ENCODE data around the gene APIP. TPM values are rescaled to one million over a fixed set of nuclear protein-coding genes. Genes with fewer than 3 reads are reported as not detected.

Gene APIP
- total RNA-seq, 1 experiment from 2014 or later: 42.6 TPM

- Histone ChIP-seq H3K36me3 (ENCODE audit: control insufficient read depth, insufficient read depth, low read length) (no peaks in the 10 kb centered on the region), H3K9me3 (ENCODE audit: control insufficient read depth, insufficient read depth, low read depth, low read length) (no peaks in the 10 kb centered on the region; the same call in 1 of the 2 replicates), H3K27me3 (ENCODE audit: control insufficient read depth, insufficient read depth, low read length) (peaks cover 2% of the 10 kb centered on the region; the same call in 1 of the 2 replicates), H3K27ac (ENCODE audit: low read length) (no peak overlapping the region), H3K4me3 (ENCODE audit: low read depth in 2 of 2, low read length in 2 of 2) (no peak overlapping the region), H3K4me1 (ENCODE audit: control insufficient read depth, insufficient read depth, low read length) (no peaks in the 10 kb centered on the region)
- POLR2A ChIA-PET: no interaction called here
- in situ Hi-C loops (cut with HindIII; ENCODE audit: low pct_unique_long_range_greater_than_20kb, low sequenced_read_pairs): no loop called here
- intact Hi-C loops (cut with micrococcal nuclease; ENCODE audit: unreplicated experiment): no loop called here
- DNase-seq (ENCODE audit: low read depth, low spot score) (no peak), ATAC-seq (no peak)
- TF ChIP-seq POLR2AphosphoS5 (IDR thresholded peaks at IDR 0.05; ENCODE audit: low read depth, low read length) (no peak), SIN3A (IDR thresholded peaks at IDR 0.05; ENCODE audit: borderline replicate concordance, insufficient read depth, low read depth, low read length) (no peak), REST (IDR thresholded peaks at IDR 0.05; ENCODE audit: insufficient read depth in 1 of 2, low read depth in 2 of 2, low read length in 1 of 2) (no peak), TCF7L2 (IDR thresholded peaks at IDR 0.05; ENCODE audit: low read depth, low read length) (no peak), CTCF (IDR thresholded peaks at IDR 0.05) (no peak)
- no TSS peak for BruUV-seq (replicated peaks)
- CTCF ChIA-PET: no interaction called here
These were observed 61.0 kb downstream of the APIP start for GRCh38 chr11:34855021-34855753.

GRCh38 chr11:34851916-34852315 lies 64.3 kb downstream of the APIP start:
- no TSS peak for BruUV-seq (replicated peaks)
- H3K27ac ChIP-seq (ENCODE audit: low read length): no peak overlapping the region
- ATAC-seq (no peak), DNase-seq (ENCODE audit: low read depth, low spot score) (no peak)
- intact Hi-C loops (cut with micrococcal nuclease; ENCODE audit: unreplicated experiment): no loop called here
- in situ Hi-C loops (cut with HindIII; ENCODE audit: low pct_unique_long_range_greater_than_20kb, low sequenced_read_pairs): no loop called here
- H3K4me1 ChIP-seq (ENCODE audit: control insufficient read depth, insufficient read depth, low read length): no peaks in the 10 kb centered on the region
- POLR2A ChIA-PET: no interaction called here
- H3K9me3 ChIP-seq (ENCODE audit: control insufficient read depth, insufficient read depth, low read depth, low read length): no peaks in the 10 kb centered on the region; the same call in 1 of the 2 replicates
- H3K27me3 ChIP-seq (ENCODE audit: control insufficient read depth, insufficient read depth, low read length): peaks cover 2% of the 10 kb centered on the region; the same call in 1 of the 2 replicates
- no peak overlapping the region for H3K4me3 ChIP-seq (ENCODE audit: low read depth in 2 of 2, low read length in 2 of 2)
- CTCF ChIA-PET: no interaction called here
- H3K36me3 ChIP-seq (ENCODE audit: control insufficient read depth, insufficient read depth, low read length): no peaks in the 10 kb centered on the region
- no peak for TF ChIP-seq TCF7L2 (IDR thresholded peaks at IDR 0.05; ENCODE audit: low read depth, low read length)

- intact Hi-C loops (cut with micrococcal nuclease; ENCODE audit: unreplicated experiment) (no loop called here), in situ Hi-C loops (cut with HindIII; ENCODE audit: low pct_unique_long_range_greater_than_20kb, low sequenced_read_pairs) (no loop called here)
- H3K4me1 ChIP-seq (ENCODE audit: control insufficient read depth, insufficient read depth, low read length): no peaks in the 10 kb centered on the region
- no TSS peak for BruUV-seq (replicated peaks)
- ATAC-seq: no peak
- DNase-seq (ENCODE audit: low read depth, low spot score): no peak
- H3K36me3 ChIP-seq (ENCODE audit: control insufficient read depth, insufficient read depth, low read length): no peaks in the 10 kb centered on the region
- H3K9me3 ChIP-seq (ENCODE audit: control insufficient read depth, insufficient read depth, low read depth, low read length): no peaks in the 10 kb centered on the region; the same call in 1 of the 2 replicates
- ChIA-PET CTCF (no interaction called here), POLR2A (no interaction called here)
- H3K27ac ChIP-seq (ENCODE audit: low read length): no peak overlapping the region
- no peak overlapping the region for H3K4me3 ChIP-seq (ENCODE audit: low read depth in 2 of 2, low read length in 2 of 2)
- TF ChIP-seq CTCF (IDR thresholded peaks at IDR 0.05): no peak
- TF ChIP-seq REST (IDR thresholded peaks at IDR 0.05; ENCODE audit: insufficient read depth in 1 of 2, low read depth in 2 of 2, low read length in 1 of 2): no peak
- no peak for TF ChIP-seq SIN3A (IDR thresholded peaks at IDR 0.05; ENCODE audit: borderline replicate concordance, insufficient read depth, low read depth, low read length)
- no peak for TF ChIP-seq POLR2AphosphoS5 (IDR thresholded peaks at IDR 0.05; ENCODE audit: low read depth, low read length)
- TF ChIP-seq TCF7L2 (IDR thresholded peaks at IDR 0.05; ENCODE audit: low read depth, low read length): no peak
- H3K27me3 ChIP-seq (ENCODE audit: control insufficient read depth, insufficient read depth, low read length): peaks cover 2% of the 10 kb centered on the region
These were observed 65.8 kb downstream of the APIP start for GRCh38 chr11:34850334-34850733.
